ENCODE data around the gene HEMK1.

Gene HEMK1

DNA sequence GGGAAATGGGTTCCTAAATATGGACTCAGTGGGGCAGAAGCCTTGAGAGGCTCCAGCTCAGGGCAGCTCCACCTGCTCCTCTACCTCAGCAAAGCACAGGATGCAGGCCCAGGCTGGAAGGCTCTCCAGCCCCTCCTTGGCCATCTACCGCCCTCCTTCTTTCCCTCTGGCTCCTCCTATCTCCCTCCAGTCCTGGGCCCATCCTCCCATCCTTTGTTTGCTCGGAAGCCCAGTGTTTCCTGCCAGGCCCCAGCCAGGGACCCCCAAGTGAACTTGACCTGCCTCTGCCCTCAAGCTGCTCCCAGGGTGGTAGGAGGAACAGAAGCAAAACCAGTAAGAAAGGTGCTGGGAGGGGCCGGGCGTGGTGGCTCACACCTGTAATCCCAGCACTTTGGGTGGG, 67.7 kb downstream of the HEMK1 start:
- DNase-seq (ENCODE audit: low read depth): no peak

DNA sequence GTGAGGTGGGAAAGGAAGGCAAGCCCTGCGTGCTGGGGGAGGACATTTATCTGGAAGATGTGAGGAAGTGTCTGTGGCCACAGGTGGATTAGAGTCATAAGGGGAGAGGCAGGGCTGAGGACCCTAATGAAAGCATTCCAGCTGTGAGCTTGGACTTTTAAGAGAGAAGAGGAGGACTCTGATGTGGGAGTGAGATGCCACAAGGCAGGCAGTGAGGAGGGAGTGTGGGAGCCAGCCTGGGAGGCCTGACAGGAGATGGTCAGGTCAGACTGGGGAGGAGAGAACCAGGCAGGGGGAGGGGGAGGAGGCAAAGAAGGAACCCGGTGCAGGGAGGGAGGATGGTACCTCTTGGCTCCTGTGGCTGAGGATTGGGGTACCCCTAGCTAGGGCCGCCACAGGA, 68.6 kb downstream of the HEMK1 start:
- DNase-seq (ENCODE audit: low read depth): no peak

- DNase-seq (ENCODE audit: low read depth): peak; percentile 42
Measured at GRCh38 chr3:50639055-50639494, 69.8 kb downstream of the HEMK1 start.

DNA sequence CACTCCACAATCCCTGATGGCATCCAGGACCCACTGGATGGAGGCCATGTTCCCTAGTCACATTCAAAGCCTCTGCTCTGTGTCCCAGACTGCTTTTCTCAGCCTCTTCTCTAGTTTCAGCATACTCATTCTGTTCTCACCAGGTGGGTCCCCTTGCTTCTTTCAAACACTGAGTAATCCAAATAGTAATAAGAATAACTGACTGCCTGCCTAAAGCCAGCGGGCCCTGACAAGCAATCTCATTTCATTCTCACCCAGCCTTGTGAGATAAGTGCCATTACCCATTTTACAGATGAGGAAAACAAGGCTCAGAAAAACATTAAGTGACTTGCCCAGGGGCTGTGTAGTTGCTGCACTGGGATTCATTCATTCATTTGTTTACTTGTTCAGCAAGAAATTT, 73.1 kb downstream of the HEMK1 start:
- DNase-seq (ENCODE audit: low read depth): no peak

- no peak for DNase-seq (ENCODE audit: low read depth)
Measured at GRCh38 chr3:50644561-50644960, 75.2 kb downstream of the HEMK1 start.

GRCh38 chr3:50645378-50645777, 76.1 kb downstream of the HEMK1 start:
- no peak for DNase-seq (ENCODE audit: low read depth)
